NCI-H146 (cell line): ENCODE results near the gene KERA.
"Not testable (repeated sequence)": the region's sequence is repeated elsewhere in the genome, so short reads cannot be mapped to it uniquely, and the experiment has no call there.

Experiments used
- DNase-seq: peaks from one replicate; lab custom pipeline; 2025; lab: John Stamatoyannopoulos, UW

Gene KERA, protein sequence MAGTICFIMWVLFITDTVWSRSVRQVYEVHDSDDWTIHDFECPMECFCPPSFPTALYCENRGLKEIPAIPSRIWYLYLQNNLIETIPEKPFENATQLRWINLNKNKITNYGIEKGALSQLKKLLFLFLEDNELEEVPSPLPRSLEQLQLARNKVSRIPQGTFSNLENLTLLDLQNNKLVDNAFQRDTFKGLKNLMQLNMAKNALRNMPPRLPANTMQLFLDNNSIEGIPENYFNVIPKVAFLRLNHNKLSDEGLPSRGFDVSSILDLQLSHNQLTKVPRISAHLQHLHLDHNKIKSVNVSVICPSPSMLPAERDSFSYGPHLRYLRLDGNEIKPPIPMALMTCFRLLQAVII

DNA sequence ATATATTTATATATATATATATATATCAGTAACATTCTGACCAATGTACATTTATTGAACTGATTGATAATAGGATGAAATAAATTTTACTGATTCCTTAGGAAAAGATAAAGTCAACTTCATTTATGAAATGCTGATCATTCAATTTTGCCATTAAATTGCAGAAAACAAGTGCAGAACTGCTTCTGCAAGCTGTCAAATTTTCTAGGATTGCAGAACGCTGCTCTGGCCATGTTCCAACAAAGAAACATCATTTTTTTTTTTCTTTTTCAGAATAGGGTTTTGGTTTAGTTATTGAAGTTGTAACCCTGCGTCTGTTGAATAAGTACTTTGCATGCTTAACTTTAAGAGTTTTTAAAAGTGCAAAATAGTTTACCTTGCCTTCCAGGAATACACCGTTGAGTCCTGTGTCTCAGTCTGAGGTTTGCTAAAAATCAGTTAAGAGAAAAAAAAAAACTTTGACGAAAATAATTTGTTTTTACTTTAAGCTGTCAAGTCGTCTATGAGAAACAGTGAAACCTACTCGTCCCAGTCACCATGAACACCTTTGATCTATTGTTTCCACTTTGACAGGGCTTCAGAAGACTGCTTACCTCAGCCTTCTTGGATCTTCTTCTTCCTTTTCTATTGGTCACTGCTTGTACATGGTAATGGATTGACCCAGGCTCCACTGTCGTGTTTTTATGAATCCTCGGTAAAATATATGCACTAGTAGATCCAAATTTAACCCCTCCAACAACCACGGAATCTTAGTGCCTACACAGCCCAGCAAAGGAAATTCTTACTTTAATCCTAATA lies at the start of gene KERA:
Gene KERA, minus strand, starts transcription at position 657 of the 798 bp plus-strand sequence. CDS start 1,743 bp downstream, outside the sequence.
- no peak for DNase-seq

DNA sequence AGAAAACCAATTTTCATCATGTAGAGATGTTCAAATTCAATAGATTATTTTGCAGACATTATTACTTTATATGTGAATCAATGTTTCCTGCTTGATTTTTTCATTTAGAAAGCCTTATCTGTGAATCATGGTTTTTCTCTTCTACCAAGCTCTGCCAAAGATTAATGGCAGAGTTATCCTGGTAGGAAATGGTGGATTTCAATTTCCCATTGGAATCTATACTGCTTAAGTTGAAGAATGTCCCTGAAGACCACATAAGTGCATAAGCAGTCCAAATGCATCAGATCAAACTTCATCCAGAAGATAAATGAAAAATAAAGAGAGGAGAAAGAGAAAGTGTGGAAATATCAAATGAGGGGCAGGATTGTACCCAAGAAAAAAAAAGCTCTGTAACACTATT lies 48.5 kb upstream of the KERA start:
- no peak for DNase-seq

DNA sequence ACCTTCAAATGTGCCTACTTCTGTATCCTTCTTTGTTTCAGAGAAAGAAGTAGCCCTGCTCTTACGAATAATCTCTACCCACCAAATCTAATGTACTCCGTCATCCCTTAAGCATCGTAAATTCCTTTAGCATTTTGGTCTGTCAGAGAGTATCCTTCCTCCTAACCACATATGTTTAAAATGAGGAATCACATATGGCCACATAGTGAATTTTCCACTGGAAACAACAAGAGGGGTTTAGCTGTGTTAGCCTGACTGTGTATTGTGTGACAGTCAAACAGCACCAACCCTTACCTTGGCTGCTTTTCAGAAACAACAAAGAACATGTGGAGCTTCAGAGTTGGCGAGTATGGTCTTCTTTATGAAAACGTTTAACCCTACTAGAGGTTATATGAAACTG lies 48.0 kb upstream of the KERA start:
- no peak for DNase-seq

DNA sequence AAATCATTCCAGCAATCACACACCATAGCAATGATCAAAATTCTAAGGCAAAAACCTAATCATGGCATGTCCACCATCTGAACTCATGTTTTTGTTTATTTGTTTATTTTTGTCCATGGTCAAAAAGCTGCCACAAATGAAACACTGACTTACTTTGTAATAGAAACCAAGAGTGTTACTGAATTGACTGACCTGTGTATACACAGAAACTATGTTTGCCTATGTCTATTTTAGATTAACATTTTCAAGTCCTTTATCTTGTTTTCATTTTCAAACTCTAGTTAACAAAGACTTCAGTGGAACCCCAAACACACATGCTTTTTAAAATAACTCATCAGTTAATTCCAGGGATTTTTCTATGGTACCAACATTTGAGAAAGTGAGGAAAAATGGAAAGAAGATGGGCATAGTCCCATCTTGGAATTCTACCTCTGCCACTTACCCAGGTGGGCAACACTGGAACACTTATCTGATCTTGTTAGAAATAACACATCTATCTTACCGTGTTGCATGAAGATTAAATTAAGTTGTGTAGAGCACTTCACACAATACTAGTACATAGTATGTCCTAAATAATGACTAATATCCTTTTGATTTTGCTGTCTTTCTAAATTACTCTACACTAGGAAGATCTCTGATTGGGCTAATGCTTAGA lies 47.1 kb upstream of the KERA start:
- DNase-seq, result no peak

DNA sequence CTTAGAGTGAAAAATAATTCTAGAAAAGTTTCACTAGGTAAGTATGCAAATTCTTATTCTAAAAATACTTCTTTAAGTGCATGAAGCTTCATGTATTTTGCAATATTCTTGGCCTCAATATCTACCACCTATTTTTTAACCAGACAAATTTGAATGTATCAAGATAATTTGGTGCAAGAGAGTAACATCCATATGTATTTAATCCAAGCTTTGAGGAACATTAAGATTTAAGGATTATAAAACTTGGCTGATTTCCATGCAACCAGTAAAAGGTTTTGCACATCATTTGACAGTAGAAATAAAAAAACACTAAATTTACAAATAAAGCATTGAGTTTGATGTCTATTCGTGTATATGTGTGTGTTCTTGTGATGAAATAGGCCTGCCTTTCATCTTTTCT lies 45.8 kb upstream of the KERA start:
- DNase-seq, result no peak

DNA sequence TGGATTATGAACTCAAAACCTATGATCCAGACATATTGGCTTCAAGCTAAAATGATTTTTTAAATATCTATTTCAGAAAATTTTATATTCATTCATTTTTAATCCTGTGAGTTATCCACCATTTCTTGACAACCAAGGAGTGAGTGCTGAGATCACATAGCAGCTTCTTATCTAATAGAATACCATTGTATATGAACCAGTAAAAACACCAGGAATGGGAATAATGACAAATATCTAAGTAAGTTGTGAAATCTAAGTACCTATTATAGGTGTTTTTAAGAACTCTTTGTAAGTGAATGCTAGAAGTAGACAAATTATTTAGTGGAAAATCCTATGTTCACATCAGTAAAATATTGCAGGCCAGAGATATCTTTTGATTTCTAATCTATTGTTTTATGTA lies 45.3 kb upstream of the KERA start:
- DNase-seq, result no peak

DNA sequence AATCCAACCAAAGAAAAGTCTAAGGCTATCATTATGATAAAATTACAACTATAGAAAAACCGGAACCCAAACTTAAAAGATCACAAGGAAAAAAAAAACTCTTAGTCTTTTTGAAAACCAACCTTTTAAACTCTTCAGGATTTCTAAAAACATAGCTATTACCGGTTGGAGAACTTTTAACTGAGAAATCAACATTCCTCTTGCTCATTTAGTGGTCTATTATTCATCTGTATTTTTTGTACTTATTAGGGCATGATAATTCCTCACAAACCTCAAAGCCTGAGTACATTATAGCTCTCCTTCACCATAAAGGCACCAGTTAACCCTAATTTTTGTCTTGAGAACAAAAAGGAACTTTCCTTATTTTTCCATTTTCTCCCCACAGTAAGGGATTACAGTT lies 43.1 kb upstream of the KERA start:
- DNase-seq, result no peak

DNA sequence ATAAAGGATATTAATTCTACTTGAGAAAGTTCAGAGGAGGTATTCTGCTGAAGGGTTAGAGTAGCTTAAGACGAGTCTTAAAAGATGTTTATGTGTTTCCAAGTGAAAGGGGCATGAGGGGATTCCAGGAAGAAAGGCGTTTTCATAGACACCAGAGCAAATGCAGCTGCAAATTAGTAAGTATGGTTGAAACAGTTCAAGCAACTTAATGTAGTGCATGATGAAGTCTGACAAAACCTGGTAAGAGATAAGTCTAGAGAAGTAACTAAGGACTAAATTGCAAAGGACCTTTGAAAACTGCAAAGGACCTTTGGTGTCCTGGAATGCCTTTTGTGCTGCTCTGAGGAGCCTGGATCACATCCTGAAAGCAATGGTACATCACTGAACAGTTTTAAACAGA lies 42.0 kb upstream of the KERA start:
- no peak for DNase-seq

DNA sequence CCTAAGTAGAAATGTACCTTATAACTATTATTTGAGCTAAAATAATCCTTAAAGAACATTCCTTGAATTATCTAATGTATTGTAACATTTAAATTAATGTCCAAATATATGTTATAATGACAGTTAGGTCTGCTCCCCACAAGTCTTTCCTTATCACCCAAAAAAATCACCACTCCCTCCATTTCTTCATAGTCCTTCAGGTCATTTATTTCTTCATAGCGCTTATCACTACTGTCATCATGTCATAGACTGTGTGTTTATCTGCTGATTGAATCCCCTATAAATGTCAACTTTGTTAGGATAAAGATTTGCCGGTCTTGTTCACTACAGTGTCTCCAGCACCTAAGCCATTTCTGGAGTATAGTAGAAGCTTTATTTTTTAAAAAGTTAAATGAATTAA lies 41.5 kb upstream of the KERA start:
- DNase-seq, result no peak

DNA sequence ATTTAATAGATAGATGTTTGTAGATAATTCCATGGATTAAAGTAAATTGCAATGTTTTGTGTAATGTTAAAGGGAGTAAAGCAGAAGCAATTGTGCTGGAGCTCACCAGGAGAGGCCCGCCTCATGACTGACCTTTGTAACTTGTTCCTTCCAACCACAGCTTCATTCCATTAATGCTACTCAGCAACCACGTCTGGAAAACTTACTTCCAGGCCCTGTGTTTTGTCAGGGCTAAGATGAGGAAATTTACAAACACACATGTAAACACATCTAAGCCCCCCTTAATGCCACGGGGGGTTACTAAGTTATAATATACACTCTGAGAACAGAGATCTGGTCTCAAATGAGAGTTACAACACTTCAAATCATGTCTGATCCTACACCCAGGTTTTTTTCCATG lies 41.1 kb upstream of the KERA start:
- no peak for DNase-seq

DNA sequence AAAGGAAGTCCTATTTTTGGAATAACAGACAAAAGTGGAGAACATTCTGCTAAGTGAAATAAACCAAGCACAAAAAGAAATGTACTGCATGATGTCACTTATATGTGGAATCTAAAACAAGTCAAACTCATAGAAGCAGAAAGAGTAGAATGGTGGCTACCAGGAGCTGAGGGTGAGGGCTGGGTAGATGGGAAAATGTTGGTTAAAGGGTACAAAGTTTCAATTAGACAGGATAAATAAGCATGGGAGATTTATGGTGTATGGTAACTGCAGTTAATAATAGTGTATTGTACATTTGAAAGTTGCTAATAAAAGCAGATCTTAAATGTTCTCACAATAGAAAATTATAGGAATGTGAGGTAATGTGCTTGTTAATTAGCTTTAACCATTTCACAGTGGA lies 40.6 kb upstream of the KERA start:
- DNase-seq, result no peak

DNA sequence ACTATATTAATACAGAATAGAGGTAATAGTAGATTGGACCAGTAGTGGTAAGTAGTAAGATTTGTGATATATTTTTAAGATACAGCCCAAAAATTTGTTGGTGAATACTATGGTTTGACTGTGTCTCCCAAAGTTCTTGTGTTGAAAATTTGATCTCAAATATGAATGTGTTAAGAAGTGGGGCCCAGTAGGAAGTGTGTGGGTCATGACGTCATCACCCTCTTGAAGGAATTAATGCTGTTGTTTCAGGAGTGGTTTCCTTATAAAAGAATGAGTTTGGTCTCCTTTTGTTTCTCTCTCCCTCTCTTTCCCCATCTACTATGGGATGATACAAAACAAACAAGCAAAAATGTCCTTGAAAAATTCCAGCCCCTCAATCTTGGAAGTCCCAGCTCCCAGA lies 37.1 kb upstream of the KERA start:
- DNase-seq, result no peak

DNA sequence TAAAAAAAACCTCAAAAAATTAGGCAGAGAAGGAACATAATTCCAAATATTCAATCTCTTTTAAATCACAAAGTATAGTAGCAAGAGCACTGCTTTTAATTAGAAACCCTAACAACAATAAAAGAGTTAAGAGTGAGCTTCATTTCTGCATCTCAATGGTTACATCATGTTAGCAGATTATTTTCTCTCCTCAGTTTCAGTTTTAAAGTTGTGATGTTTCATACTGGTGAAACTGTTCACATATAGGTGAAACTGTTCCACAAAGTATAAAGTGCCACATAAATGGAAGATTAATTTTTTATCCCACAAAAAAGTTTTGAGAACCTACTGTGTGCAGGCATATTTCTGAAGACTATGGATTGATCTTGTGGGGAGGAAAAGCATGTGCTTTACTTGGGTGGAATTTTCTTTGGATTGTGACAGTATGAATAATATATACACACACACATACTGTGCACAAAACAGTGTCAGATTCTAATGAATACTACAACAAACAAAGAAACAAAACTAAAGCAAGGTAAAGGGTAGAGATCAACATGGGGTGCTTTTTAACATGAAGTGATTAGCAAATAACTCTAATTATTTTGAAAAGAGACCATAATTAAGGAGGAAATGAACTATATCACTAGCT lies 36.3 kb upstream of the KERA start:
- no peak for DNase-seq

DNA sequence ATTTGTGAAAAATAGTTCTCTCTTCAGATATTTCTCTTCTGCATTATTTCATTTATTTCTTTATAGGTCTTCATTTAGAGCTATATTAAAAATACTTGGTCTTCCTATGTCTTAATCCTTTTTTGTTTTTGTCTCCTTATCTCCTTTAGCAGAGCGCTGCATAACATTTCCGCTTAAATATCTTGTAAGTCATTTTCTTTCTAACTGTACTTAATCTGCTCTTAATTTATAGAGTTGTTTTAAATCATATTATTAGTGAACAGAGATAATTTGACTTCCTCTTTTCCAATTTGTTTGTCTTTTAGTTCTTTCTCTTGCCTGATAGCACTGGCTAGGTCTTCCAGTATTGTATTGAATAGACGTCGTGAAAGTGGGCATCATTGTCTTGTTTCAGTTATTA lies 35.5 kb upstream of the KERA start:
- no peak for DNase-seq

DNA sequence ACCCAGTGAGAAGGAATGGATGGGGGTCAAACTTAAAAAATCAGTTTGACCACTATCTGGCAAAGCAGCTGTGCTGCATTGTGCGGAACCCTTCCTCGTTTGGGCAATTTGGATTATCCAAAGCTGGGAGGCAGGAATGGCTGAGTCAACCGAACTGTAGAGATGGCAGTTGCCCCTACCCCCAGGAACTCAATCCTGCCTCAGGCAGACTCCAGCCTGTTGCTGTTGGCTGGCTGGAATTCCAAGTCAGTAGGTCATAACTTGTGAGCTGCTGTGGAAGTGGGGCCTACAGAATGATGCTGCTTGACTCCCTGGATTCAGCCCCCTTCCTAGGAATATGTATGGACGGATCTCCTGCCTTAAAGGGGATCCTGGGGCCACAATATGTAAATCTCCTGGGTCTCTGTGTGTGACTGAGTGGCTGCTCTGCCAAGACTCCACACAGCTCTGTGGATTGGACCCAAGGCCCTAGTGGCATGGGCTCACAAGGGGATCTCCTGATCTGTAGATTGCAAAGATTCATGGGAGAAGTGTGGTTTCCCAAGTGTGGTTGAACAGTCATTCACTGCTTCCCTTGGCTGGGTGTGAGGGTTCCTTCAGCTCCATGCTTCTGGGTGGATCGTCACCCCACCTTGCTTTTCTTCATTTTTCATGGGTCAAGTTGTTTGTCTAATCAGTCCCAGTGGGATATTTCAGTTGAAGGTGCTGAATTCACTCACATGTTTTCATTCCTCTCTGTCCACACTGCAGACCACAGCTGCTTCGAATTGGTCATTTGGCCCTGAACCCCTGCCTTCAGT lies 34.3 kb upstream of the KERA start:
- no peak for DNase-seq

DNA sequence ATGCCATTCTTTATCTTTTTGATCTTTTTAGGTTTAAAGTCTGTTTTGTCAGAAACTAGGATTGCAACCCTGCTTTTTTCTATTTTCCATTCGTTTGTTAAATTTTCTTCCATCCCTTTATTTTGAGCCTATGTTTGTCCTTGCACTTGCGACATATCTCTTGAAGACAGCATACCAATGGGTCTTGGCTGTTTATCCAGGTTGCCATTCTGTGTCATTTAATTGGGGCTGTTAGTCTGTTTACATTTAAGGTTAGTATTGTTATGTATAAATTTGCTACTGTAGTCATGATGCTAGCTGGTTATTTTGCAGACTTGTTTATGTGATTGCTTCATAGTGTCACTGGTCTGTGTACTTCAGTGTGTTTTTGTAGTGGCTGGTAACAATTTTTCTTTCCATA lies 32.1 kb upstream of the KERA start:
- DNase-seq, result not testable (repeated sequence)

DNA sequence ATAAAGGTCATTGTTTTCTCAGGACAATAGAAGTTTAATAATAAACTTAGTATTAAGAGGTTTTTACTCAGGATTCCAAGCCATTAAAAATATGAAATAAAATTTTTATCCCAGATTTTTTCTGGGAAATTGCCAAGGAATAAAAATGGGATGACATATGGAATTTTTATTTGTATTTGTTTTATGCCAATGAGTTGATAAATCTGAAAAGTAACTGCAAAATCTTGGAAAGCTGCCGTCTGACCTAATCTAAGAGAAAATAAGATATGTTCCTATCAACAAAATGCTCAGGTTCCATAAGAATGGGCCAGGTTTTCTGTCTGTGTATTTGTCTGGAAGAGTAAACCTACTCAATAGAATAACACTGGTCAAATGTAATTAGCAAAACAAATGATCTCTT lies 22.2 kb upstream of the KERA start:
- no peak for DNase-seq

DNA sequence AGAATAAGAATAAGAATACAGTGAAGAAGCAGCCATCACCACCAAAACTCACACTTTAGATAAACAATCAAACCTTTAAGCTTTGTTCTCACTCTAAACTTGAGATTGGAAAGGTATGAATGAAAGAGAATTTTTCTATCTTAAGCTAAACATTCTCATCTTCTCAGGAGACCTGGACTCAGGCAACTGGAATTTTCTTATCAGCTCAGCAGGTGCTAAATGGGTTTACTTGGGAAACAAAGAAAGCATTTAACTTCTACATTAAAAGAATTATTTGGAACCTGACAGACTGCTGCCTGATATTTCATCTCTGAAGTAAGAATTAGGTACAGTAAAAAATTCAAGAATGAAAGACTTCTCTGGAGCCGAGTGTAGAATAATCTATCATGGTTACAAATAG lies 20.7 kb upstream of the KERA start:
- no peak for DNase-seq

DNA sequence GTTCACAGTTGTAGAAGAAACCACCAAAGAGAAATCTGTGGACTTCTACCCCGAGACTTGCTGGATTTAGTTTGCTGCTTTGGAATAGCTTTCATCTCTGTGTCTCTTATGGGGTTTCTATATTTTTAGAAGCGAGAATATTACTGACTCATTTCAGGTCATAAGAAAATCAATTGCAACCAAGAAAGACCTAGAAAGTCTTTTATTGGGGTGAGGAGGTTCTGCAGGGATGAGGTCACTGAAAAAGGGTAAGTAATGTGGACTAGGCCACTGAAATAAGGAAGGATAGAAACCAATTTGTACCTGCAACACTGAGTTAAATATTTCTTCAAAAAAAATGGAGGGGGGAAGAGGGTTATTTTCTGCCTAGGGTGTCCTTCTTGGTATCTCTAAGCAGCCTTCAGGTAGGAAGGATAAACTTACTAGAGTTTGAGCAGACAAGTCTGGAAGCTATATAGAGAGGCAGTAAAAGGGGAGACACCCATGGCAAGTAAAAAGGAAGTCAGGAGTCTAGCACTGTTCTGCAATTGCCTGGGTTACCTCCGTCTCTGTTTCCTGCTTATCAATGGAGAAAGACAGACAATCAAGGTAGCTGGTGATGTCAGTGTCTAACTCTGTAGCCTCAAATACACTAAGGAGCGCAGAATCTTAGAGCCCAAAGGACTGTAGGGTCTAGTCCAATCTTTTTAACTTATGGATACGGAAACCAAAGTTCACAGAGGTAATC lies 19.6 kb upstream of the KERA start:
- no peak for DNase-seq

DNA sequence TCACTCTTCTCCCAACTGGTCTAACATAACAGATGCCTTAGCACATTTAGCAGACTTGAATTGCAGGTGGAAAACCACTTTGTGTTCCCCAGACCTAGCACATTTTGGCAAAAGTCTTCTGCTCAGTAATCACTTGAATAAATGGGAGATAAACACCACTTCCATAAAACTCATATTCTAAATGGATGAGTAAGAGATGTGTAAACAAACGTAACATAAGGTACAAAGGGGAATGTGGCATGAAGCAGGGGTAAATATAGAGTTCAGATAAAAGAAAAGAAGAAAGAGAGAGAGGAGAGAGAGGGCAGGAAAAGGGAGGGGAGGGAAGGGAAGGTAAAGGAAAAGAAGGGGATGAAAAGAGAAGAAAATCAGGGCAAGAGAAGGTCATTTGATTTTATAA lies 17.0 kb upstream of the KERA start:
- no peak for DNase-seq

DNA sequence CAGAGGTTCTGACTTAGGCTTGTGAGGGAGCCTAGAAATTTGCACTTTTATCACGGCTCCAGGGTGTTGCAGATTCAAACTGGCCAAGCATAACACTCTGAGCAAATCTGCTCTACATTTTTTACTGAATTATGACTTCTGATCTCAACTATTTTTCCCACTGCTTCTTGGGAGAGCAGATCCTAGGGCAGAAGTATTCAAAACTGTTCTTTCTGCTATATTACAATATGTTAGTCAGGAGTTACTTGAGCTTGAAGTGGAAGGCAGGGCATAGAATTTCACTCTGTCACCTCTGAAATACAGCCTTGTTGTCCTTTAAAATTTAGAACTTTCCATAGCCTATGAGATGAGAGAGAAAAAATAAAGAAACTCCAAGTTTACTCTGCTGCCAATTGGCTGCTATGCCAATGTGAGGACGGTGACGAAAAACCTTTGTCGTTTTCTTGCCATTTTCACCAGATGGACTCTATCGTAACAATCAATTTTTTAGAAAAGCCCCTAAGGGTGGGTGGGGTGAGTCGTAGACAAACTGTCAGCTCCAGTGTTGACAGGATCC lies 16.4 kb upstream of the KERA start:
- no peak for DNase-seq
